ENCODE measurements around the gene ADAMTS15. TPM values are rescaled to one million over a fixed set of nuclear protein-coding genes. Genes with fewer than 3 reads are reported as not detected.

ADAMTS15 gene
- total RNA-seq, 4 donors from 2014 or later = 6.6 to 11.4 (median 10.3) TPM

DNA sequence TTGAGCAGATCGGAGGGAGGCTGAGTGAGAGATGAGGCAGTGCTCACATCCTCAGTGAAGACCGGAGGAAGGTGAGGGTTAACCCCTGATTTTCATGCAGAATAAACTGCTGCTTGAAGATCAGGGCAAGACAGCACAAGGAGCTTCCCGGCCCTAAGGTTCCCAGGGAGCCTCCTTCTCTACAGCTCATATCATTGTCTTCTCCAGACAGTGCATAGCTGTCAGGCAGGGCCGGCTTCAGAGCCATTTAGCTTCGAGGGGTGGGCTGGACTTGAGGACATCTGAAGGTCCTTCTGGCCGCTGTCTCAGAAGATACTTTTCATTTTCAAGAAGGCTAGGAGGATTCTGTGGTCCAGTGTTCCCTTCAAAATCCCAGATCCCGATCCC is 27.3 kb upstream of the ADAMTS15 start:
- H3K36me3 ChIP-seq = peaks cover 0 to 9% (median under 1%) of the 10 kb centered on the region in 4 donors
- peak overlapping the region; percentile 57 to 80 (median 76) for H3K27ac ChIP-seq (replicated peaks in 1 of 4)
- no peaks in the 10 kb centered on the region for H3K27me3 ChIP-seq
- intact Hi-C loops (cut with DNase I) = loop anchor here (10.0 kb wide), 1 partner anchor 106 kb away; the partner anchor contains the start of gene ZBTB44
- peaks cover 12 to 50% (median 47%) of the 10 kb centered on the region in 4 donors for H3K4me1 ChIP-seq
- WGBS = 72% methylated on average over 6 of the region's 7 CpGs
- no peak for DNase-seq (ENCODE audit: extremely low spot score)
- no peaks in the 10 kb centered on the region for H3K9me3 ChIP-seq
- no peak overlapping the region for H3K4me3 ChIP-seq
- no peak for TF ChIP-seq POLR2A (IDR thresholded peaks at IDR 0.05; ENCODE audit: low read depth)
- no peak for TF ChIP-seq EP300 (IDR thresholded peaks at IDR 0.05)
- TF ChIP-seq, protein P1, sequence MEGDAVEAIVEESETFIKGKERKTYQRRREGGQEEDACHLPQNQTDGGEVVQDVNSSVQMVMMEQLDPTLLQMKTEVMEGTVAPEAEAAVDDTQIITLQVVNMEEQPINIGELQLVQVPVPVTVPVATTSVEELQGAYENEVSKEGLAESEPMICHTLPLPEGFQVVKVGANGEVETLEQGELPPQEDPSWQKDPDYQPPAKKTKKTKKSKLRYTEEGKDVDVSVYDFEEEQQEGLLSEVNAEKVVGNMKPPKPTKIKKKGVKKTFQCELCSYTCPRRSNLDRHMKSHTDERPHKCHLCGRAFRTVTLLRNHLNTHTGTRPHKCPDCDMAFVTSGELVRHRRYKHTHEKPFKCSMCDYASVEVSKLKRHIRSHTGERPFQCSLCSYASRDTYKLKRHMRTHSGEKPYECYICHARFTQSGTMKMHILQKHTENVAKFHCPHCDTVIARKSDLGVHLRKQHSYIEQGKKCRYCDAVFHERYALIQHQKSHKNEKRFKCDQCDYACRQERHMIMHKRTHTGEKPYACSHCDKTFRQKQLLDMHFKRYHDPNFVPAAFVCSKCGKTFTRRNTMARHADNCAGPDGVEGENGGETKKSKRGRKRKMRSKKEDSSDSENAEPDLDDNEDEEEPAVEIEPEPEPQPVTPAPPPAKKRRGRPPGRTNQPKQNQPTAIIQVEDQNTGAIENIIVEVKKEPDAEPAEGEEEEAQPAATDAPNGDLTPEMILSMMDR (IDR thresholded peaks at IDR 0.05) = no peak
- TF ChIP-seq POLR2AphosphoS5 (IDR thresholded peaks at IDR 0.05) = no peak

DNA sequence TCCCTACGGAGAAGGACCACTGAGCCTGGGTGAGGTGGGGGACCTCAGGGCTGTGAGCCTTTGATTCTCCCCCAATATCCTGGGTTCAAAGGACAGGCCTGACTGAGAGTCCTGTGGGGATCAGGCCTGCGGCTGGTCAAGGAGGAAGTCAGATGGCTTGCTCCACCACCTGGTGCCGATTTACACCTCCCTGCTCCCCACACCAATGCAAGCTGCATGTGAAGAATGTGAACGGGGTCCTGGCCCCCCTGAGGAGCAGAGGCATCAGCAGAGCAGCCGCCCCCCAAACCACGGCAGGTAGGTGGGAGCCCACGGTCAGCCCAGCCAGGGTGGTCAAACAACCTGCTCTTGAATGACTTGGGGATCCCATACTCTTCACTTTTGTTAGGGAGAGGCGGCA is 26.7 kb upstream of the ADAMTS15 start:
- Histone ChIP-seq H3K27ac (replicated peaks in 1 of 4) (peak overlapping the region; percentile 57 to 80 (median 76)), H3K36me3 (peaks cover 0 to 4% (median 0%) of the 10 kb centered on the region in 4 donors), H3K4me1 (peaks cover 16 to 55% (median 52%) of the 10 kb centered on the region in 4 donors), H3K4me3 (no peak overlapping the region), H3K9me3 (no peaks in the 10 kb centered on the region), H3K27me3 (peaks cover 0 to 2% (median 0%) of the 10 kb centered on the region in 4 donors)
- no peak for DNase-seq (ENCODE audit: extremely low spot score)
- 100% methylated on average over 5 of the region's 8 CpGs for WGBS
- TF ChIP-seq, protein P1 (IDR thresholded peaks at IDR 0.05) = no peak
- TF ChIP-seq POLR2A (IDR thresholded peaks at IDR 0.05; ENCODE audit: low read depth) (no peak), POLR2AphosphoS5 (IDR thresholded peaks at IDR 0.05) (no peak), EP300 (IDR thresholded peaks at IDR 0.05) (no peak)
- intact Hi-C loops (cut with DNase I) = loop anchor here (10.0 kb wide), 1 partner anchor 107 kb away; the partner anchor contains the start of gene ZBTB44

DNA sequence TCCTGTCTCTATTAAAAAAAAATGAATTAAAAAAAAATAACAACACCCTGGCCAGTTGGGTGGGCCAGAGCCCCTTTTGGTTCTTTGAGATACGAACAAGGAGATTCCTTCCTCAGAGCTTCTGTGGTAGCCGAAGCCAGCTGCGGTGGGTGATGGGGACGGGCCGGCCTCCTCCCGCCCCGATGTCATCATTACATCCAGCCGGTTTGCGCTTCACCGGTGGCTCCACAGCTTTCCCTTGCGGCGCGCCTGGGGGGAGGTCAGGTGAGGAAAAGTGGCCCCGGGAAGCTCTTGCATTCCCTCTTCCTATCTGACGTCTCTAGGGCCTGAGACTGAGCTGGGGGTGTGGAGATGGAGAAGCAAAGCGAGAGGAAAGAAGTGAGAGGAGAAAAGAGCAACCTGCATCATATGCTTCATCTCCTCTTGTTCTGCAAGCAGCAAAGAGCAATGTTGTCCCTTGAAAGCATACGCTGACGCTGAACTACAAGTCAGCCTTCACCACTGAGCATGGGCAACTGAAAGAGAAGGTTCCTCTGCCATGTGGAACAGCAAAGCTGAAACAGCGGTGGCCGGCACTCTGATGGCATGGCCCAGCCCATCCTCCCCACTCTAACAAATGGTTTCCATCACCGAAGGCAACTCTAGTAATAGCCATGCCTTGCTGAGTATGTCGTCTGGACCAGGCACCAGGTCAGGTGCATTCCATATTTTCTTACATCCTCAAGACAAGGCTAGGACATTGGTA is 26.0 kb upstream of the ADAMTS15 start:
- peaks cover 0 to 9% (median 0%) of the 10 kb centered on the region in 4 donors for H3K27me3 ChIP-seq
- WGBS = 95% methylated on average over 22 of the region's 22 CpGs
- intact Hi-C loops (cut with DNase I) = loop anchor here (10.0 kb wide), 1 partner anchor 108 kb away; the partner anchor contains the start of gene ZBTB44
- peak overlapping the region in 1 of 4 donors; percentile 7 for H3K27ac ChIP-seq (replicated peaks in 1 of 4)
- no peaks in the 10 kb centered on the region for H3K9me3 ChIP-seq
- no peak for TF ChIP-seq EP300 (IDR thresholded peaks at IDR 0.05)
- TF ChIP-seq, protein P1 (IDR thresholded peaks at IDR 0.05) = no peak
- no peak for TF ChIP-seq POLR2AphosphoS5 (IDR thresholded peaks at IDR 0.05)
- no peak for TF ChIP-seq POLR2A (IDR thresholded peaks at IDR 0.05; ENCODE audit: low read depth)
- peaks cover 23 to 62% (median 59%) of the 10 kb centered on the region in 4 donors for H3K4me1 ChIP-seq
- no peak overlapping the region for H3K4me3 ChIP-seq
- H3K36me3 ChIP-seq = no peaks in the 10 kb centered on the region
- DNase-seq (ENCODE audit: extremely low spot score) = no peak

DNA sequence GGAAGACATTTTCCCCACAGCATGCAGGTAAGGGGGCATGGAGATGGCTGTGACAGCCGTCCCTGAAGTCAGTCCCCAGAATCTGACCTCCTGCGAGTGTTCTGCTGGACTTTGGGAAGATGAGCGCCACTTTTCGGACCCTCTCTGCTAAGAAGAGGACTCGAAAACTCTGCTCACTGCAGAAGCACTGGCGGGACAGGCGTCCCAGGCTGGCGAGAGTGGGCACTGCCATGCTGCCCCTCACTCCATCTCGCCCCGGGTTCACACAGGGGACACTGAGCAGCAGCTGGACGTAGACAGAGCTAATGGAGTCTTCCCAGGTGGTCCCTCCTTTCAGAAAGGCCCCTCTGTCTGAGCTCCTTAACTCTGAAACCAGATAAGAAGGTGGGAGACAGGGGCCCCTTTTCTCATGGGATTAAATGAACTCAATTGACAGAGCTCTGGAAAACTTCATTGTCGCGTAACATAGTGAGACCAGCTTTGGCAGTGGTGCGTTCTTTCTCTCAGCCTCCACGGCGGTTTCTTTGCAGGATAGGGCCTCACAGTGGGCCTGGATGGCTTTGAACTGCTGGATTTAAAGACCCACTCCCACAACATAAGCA is 24.8 kb upstream of the ADAMTS15 start:
- H3K27ac ChIP-seq (replicated peaks in 1 of 4) = no peak overlapping the region
- no peak for TF ChIP-seq POLR2A (IDR thresholded peaks at IDR 0.05; ENCODE audit: low read depth)
- TF ChIP-seq, protein P1 (IDR thresholded peaks at IDR 0.05) = no peak
- intact Hi-C loops (cut with DNase I) = loop anchor here (10.0 kb wide), 1 partner anchor 109 kb away; the partner anchor contains the start of gene ZBTB44
- H3K9me3 ChIP-seq = no peaks in the 10 kb centered on the region
- 79% methylated on average over 13 of the region's 16 CpGs for WGBS
- peaks cover 29 to 61% (median 59%) of the 10 kb centered on the region in 4 donors for H3K4me1 ChIP-seq
- no peaks in the 10 kb centered on the region for H3K36me3 ChIP-seq
- no peak overlapping the region for H3K4me3 ChIP-seq
- H3K27me3 ChIP-seq = peaks cover 0 to 15% (median 0%) of the 10 kb centered on the region in 4 donors
- no peak for DNase-seq (ENCODE audit: extremely low spot score)
